Renal pelvis (tissue), 4 donors: ENCODE results near the gene PRDX5. TPM values are rescaled to one million over a fixed set of nuclear protein-coding genes. Genes with fewer than 3 reads are reported as not detected.

Experiments
- DNase-seq: peaks from one replicate; pipeline ENCODE4 v3.0.0-alpha.2; 2013
- polyA plus RNA-seq, 3 donors: library from polyadenylated mRNA; unstranded; fragments of 120-200 nt; gene quantifications; one replicate each; pipeline ENCODE4 v1.2.1, GENCODE V29; 2013; ENCODE audit not compliant: insufficient read length in 3 of 3

Gene PRDX5
- polyA plus RNA-seq, 3 donors = 205 to 244 (median 225) TPM

DNA sequence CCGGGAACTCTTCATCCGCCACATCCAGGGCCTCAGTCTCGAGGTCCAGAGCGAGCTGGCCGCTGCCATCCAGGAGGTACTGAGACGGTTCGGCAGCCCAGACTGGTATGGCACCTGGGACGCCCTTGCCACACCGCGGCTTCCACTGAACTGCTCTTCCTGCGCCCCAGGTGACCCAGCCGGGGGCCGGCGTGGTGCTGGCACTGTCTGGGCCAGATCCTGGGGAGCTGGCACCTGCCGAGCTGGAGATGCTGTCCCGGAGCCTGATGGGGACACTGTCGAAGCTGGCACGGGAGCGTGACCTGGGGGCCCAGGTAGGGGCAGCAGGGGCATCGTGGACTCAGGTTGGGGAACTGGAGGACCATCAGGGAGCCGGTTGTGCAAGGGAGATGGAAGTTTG lies 23.5 kb downstream of the PRDX5 start:
- no peak for DNase-seq

DNA sequence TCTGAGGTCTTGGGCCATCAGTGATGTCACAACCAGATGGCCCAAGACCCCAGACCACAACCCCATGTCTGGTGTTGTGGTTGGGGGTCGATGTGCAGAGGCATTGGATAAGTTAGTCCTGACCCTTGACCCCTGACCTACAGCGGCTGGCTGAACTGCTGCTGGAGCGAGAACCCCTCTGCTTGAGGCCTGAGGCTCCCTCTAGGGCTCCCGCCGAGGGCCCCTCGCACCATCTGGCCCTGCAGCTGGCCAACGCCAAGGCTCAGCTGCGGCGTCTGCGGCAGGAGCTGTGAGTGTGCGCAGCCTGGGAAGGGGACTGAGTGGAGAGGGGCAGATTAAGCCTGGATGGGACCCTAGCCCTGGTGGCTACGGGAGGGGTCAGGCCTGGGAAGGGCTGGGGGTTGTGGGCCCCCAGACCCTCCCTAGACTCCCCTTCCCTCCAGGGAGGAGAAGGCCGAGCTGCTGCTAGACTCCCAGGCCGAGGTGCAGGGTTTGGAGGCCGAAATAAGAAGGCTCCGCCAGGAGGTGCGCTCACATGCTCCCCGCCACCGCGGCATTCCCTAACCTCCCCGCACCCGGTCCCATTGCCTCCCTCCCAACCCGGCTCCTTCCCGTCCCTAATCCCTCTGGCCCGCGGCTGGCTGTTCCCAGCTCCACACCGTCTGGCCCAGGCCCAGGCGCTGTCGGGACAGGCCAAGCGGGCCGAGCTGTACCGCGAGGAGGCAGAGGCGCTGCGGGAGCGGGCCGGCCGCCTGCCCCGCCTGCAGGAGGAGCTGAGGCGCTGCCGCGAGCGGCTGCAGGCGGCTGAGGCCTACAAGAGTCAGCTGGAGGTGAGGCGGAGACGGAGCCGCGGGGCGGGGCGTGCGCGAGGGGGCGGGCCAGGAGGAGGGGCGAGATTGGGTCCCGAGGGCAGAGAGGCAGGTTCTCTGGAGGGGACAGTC lies 24.2 kb downstream of the PRDX5 start:
- peak; percentile 74 for DNase-seq

DNA sequence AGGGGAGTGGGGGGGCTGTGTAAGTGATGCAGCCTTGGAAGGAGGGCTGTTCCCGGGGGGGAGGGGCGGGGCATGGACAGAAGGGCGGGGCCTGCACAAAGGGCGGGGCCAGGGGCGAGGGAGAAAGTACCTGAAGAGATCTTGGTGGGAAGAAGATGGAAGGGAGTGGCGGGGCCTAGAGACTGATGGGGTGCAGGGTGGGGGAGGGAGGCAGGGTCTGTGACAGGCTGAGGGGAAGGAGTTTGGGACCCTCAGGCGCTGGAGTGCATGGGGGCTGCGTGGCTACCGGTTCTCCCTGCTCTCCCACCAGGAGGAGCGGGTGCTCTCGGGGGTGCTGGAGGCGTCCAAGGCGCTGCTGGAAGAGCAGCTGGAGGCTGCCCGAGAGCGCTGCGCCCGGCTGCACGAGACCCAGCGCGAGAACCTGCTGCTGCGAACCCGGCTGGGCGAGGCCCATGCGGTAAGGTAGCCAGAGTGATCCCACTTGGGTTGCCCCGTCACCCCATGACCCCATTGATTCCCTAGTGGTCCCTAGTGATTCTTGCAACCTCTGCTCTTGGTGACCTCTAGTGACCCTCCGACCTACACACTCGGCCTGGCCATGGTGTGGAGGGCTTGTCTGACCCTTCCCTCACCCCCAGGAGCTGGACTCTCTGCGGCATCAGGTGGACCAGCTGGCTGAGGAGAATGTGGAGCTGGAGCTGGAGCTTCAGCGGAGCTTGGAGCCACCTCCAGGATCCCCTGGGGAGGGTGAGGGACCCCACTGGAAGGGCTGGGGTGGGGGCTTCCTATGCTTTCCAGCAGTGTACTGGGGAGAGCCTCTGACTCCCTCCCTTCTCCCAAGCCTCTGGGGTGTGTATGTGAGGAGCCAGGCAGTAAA lies 25.2 kb downstream of the PRDX5 start:
- no peak for DNase-seq

DNA sequence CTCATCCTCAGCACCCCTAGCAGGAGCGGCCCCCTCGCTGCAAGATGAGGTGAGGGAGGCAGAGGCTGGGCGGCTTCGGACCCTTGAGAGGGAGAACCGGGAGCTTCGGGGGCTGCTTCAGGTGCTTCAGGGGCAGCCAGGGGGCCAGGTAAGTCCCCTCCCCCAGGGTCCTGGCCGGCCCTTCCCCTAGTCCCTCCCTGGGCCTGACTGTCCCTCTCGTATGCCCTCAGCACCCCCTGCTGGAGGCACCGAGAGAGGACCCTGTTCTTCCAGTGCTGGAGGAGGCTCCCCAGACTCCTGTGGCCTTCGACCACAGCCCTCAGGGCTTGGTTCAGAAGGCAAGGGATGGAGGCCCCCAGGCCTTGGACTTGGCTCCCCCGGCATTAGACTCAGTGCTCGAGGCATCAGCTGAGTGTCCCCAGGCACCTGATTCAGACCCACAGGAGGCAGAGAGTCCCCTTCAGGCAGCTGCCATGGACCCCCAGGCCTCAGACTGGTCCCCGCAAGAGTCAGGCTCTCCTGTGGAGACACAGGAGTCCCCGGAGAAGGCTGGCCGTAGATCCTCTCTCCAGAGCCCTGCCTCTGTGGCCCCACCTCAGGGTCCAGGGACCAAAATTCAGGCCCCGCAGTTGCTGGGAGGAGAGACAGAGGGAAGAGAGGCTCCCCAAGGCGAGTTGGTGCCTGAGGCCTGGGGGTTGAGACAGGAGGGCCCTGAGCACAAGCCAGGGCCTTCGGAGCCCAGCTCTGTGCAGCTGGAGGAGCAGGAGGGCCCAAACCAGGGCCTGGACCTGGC lies 26.0 kb downstream of the PRDX5 start:
- DNase-seq = no peak

DNA sequence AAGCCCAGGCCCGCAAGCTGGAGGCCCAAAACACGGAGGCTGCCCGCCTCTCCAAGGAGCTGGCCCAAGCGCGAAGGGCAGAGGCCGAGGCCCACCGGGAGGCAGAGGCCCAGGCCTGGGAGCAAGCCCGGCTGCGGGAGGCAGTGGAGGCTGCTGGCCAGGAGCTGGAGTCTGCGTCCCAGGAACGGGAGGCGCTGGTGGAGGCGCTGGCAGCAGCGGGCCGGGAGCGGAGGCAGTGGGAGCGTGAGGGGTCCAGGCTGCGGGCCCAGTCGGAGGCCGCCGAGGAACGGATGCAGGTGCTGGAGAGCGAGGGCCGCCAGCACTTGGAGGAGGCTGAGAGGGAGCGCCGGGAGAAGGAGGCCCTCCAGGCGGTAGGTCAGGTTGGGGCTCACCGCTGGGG lies 26.9 kb downstream of the PRDX5 start:
- DNase-seq = no peak

DNA sequence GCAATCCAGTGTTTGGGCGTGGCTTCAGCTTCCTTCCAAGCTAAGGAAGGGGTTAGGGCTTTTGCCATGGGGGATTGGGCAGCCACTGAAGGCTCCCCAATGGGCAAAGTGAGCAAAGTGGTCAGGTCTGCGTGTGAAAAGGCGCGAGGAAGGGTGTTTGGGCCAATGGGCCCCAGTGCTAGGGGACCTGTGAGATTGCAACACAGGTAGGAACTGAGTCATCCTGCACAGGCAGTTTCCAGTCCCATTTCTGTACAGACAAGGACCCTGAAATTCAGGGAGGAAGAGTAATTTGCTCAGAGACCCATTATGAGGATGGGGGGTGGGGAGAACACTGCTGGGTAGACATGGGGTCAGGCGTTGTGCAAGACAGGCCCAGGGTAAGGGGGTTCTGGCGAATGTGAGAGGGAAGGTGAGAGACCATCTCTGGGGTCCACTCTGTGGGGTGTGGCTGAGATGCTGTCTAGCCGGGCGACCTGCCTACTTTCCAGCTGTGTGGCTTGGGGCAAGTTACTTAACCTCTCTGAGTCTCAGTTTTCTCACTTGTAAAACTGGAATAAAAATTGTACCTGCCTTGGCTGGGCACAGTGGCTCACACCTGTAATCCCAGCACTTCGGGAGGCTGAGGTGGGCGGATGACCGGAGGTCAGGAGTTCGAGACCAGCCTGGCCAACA lies 29.4 kb downstream of the PRDX5 start:
- DNase-seq = no peak

DNA sequence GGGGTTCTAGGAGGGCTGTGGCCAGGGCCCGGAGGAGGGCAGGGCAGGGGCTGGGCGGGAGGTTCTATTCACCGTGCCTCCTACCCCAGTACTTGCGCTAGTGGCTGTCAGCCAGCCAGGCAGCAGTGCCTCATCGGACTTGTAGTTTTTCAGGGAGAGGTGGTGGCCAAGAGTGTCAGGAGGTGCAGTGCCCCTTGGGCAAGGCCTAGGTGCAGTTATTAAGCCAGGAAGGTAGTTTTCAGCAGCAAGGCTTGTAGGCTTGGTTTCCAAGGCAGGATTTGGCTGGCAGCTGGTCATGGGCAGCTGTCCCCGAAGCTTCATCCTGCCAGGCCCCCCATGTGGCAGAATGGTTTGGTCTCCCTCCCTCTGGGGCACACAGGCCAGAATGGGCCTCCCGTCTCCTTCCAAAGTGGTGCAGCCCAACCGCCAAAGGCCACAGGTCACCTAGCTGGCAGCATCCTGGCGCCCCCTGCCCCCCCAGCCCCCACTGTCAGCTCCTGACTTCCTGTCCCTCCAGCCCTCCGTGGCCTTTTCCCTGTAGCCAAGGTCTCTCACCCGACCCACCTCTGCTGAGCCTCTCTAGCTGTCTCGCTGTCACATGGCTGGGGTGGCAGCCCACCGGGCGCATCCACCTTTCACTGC lies 30.6 kb downstream of the PRDX5 start:
- DNase-seq = no peak

DNA sequence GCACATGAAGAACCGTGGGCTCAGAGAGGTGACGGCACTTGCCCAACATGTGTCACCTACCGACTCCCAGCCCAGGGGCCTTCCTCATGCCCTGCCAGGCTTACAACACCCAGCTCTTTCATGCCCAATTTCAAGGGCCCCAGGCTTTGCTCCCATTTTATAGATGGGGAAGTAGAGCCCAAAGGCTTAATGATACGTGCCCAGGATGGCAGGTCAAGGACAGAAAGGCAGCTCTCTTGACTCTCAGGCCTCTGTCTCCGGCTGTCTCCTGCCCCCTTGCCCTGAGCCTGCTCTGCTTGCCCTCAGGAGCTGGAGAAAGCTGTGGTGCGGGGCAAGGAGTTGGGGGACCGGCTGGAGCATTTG lies 31.1 kb downstream of the PRDX5 start:
- DNase-seq = no peak

DNA sequence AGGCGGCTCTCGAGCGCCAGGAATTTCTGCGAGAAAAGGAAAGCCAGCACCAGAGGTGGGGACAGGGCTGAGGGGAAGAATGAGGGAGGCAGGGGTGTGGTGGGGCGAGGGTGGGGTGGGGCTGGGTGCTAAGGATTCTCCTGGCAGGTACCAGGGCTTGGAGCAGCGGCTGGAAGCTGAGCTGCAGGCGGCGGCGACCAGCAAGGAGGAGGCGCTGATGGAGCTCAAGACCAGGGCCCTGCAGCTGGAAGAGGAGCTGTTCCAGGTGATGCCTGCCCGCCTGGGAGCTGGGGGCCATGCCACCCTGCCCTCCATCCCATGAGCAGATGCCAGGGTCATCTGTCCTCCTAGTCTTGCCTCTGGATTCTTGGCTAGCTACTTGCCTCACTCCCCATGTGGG lies 31.5 kb downstream of the PRDX5 start:
- no peak for DNase-seq

DNA sequence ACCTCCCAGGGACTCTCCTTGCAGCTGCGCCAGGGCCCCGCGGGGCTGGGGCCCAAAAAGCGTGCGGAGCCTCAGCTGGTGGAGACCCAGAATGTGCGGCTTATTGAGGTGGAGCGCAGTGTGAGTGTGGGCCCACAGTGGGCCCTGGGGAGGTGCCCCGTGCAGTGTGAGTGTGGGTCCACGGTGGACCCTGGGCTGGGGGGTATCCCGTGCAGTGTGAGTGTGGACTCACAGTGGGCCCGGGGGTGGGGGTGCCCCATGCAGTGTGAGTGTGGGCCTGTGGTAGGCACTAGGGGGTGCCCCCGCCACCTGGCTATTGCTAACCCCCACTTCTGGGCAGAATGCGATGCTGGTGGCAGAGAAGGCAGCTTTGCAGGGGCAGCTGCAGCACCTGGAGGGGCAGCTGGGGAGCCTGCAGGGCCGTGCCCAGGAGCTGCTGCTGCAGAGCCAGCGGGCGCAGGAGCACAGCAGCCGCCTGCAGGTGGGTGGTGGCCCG lies 33.3 kb downstream of the PRDX5 start:
- no peak for DNase-seq

DNA sequence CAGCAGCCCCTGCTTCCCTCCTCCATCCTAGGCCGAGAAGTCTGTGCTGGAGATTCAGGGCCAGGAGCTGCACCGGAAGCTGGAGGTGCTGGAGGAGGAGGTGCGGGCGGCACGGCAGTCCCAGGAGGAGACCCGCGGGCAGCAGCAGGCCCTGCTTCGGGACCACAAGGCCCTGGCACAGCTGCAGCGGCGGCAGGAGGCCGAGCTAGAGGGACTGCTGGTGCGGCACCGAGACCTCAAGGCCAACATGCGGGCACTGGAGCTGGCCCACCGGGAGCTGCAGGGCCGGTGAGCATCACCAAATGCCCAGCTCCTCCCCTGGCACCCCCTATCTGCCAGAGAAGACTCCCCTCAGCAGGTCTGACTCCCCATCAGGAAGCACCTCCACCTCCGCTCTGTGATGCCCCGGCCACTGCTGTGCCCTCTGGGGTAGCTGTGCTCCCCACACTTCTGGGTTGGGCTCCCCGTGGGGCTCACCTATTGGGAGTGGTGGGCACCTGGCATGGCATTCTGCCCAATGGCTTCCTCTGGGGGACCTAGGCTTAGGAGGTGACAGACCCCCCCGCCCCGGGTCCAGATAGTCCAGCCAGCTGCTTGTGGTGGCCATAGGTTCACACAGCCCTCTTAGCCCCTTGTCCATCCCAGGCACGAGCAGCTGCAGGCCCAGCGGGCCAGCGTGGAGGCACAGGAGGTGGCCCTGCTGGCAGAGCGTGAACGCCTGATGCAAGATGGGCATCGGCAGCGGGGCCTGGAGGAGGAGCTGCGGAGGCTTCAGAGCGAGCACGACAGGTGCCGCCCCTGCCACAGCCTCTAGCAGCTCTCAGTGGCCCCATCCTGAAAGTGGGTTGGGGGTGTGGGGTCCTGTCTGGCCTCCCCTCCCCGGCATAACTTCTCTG lies 34.4 kb downstream of the PRDX5 start:
- DNase-seq = no peak

DNA sequence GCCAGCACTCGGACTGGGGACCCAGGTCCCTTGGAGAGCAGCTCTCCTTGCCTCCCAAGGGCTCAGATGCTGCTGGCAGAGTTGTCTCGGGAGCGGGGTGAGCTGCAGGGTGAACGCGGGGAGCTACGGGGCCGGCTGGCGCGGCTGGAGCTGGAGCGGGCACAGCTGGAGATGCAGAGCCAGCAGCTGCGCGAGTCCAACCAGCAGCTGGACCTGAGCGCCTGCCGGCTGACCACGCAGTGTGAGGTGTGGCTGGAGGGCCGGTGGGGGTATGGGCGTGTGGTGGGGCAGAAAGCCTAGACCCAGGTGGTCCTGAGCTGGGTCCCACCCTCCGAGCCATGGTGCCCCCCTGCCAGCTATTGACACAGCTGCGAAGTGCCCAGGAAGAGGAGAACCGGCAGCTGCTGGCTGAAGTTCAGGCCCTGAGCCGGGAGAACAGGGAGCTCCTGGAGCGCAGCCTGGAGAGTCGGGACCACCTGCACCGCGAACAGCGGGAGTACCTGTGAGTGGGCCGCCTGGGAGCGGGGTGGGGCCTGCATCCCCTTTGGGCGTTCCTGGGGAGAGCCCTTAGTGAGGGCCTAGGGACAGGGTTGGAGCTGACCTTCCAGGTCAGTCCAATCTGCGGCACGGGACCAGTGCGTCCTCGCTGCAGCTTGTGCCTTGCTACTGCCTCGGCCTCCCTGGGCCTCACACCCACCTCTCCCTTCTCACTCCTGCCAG lies 35.2 kb downstream of the PRDX5 start:
- no peak for DNase-seq

DNA sequence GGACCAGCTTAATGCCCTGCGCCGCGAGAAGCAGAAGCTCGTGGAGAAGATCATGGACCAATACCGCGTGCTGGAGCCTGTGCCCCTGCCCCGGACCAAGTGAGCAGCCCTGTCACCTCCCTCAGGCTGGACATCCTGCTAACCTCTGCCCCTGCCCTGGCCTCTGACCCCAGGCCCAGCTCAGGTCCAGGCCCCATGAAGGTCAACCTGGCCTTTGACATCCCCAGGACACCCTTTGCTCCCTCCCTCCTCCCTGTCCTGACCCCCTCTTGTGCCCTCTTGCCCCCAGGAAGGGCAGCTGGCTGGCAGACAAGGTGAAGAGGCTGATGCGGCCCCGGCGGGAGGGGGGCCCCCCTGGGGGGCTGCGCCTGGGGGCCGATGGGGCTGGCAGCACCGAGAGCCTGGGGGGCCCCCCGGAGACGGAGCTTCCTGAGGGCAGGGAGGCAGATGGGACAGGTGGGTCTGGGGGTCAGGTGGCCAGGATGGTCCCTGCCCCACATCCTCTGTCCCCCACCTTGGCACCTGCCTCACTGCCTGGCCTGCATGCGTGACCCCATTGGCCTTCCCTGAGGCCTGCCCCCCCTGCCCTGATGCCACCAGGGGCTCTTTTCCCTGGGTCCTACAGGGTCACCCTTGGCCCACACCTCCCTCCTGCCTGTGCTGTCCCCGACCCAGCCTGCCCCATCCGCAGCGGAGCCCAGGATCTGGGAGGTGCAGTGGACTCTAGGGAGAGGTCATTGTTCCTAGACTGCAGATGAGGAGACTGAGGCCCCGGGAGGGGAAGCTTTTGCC lies 36.0 kb downstream of the PRDX5 start:
- DNase-seq = no peak

DNA sequence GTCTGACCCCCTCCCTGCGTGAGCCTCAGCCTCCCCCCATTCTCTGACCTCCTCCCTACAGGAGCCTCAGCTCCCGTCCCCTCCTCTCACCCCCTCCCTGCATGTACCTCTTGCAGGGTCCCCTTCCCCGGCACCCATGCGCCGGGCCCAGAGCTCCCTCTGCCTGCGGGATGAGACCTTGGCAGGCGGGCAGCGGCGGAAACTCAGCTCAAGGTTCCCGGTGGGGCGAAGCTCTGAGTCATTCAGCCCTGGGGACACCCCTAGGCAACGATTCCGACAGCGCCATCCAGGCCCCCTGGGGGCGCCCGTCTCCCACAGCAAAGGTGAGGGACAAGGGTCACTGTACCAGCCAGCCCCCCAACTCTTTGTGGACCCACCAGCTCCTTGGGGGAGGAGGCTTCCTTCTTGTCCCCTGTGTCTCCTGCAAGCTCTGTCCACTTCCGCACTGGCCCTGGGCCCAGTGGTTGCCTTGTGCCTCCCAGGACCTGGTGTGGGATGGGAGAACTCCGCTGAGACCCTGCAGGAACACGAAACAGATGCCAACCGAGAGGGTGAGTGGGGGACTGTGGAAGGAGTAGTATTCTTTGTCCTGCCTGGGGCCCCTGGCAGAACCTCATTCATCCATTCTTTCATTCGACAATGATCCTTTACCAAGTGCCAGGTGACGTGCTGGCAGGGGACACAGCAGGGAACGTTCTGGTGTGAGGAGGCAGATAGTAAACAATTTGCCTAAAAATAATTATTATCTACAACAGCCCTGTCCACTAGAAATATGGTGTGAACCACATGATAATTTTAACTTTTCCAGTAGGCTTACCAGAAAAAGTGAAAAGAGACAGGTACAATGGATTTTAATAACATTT lies 37.4 kb downstream of the PRDX5 start:
- DNase-seq = no peak

DNA sequence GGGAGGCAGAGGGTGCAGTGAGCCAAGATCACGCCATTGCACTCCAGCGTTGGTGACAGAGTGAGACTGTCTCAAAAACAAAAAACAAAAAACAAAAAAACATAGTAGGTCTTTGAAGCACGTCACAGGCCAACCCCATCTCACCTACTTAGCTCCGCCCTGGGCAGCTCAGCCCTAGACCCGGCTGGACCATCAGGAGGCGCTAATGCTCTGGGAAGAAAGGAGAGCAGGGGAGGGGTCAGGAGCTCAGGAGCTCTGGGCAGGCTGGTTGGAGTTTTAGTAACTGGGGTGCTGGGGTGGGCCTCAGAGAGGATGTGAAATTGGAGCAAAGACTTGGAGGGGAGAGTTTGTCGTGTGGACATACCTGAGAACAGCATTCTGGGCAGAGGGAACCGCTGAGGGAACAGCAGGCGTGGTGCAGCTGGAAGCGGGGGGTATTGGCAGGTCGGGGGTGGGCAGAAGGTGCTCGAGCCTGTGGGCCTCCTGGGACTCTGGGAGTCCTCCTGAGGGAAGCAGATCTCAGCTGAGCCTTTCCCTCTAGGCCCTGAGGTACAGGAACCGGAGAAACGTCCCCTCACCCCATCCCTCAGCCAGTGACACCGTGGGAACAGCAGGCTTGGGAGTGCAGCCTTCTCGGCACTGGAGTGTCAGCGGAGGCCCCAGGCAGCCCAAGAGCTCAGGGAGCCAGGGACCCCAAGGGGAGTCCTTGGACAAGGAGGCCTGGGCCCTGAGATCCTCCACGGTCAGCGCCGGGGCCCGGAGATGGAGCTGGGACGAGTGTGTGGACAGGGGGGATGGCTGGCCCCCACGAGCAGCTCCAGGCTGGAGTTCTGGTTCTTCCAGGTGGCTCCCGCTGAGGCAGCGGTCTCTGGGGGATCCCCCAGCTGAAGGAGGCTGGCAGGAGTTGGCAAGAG lies 38.8 kb downstream of the PRDX5 start:
- DNase-seq = no peak

DNA sequence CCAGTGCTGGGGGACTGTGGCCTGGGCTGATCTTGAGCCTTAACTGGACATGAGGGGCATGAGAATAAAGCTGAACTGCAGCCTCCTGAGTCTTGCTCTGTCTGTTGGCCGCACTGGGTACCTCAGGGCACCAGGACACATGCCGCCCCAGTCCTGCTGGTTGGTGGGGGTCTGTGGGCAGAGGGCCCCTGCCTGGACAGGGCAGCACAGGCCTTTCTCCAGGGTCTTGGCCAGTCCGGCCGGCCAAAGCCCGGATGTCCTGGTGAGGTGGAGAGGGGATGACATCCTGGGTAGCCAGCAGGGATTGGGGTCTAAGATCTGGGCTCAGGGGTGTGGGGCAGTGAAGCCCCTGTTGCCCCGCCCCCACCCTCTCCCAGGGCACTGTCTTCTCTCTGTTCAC lies 39.5 kb downstream of the PRDX5 start:
- DNase-seq = no peak
